Aorta (tissue), 5 donors: Measurements from ENCODE around the gene HNRNPL. TPM values are rescaled to one million over a fixed set of nuclear protein-coding genes. Genes with fewer than 3 reads are reported as not detected.
A peak's percentile ranks its signal among the peaks of the same experiment; 100 is the strongest.
"Not testable (repeated sequence)": the region's sequence is repeated elsewhere in the genome, so short reads cannot be mapped to it uniquely, and the experiment has no call there.

Source experiments
- ATAC-seq: fragments of 200-7000 bp; cut with Tn5 transposase; one replicate; pipeline ENCODE4 v1.9.1; 2022; ENCODE audit warnings: moderate library complexity; ENCODE audit not compliant: low FRiP score
- DNase-seq, 2 donors: peaks; one replicate each; pipeline ENCODE4 v3.0.0-alpha.2; 2020
- H3K27ac ChIP-seq, 2 donors: one replicate each; pipeline ENCODE4 v1.5.1; 2013; ENCODE audit warnings: low read length in 2 of 2, mild to moderate bottlenecking in 2 of 2, moderate library complexity in 2 of 2, control low read depth in 1 of 2, inconsistent platforms in 1 of 2, low read depth in 1 of 2
- H3K27me3 ChIP-seq, 2 donors: one replicate each; pipeline ENCODE4 v1.6.1; 2013; ENCODE audit warnings: control low read depth in 1 of 2, low read length in 1 of 2, mild to moderate bottlenecking in 1 of 2, moderate library complexity in 1 of 2; ENCODE audit not compliant: insufficient read depth in 2 of 2, control insufficient read depth in 1 of 2
- H3K36me3 ChIP-seq, 2 donors: one replicate each; pipeline ENCODE4 v1.6.1; 2013; ENCODE audit warnings: control low read depth in 1 of 2, low read length in 1 of 2, mild to moderate bottlenecking in 1 of 2; ENCODE audit not compliant: insufficient read depth in 2 of 2, control insufficient read depth in 1 of 2
- H3K4me1 ChIP-seq, 2 donors: one replicate each; pipeline ENCODE4 v1.6.1; 2013; ENCODE audit warnings: low read length in 2 of 2, control low read depth in 1 of 2, mild to moderate bottlenecking in 1 of 2, moderate library complexity in 1 of 2; ENCODE audit not compliant: insufficient read depth in 2 of 2, control insufficient read depth in 1 of 2
- H3K4me3 ChIP-seq, 2 donors: one replicate each; pipeline ENCODE4 v1.5.1; 2013; ENCODE audit warnings: low read length in 2 of 2, control low read depth in 1 of 2, mild to moderate bottlenecking in 1 of 2
- H3K9me3 ChIP-seq: one replicate; pipeline ENCODE4 v1.6.1; 2013; ENCODE audit warnings: mild to moderate bottlenecking, low read length; ENCODE audit not compliant: control insufficient read depth
- WGBS, 2 donors: extraction: QIAGEN DNeasy Blood & Tissue Kit; methylation state at CpG; one replicate each; pipeline ENCODE4 v1.1.7; 2013; 5-methylcytosine and 5-hydroxymethylcytosine counted together
- intact Hi-C, 2 donors: fragments of 100-400 bp; cut with DNase I; formaldehyde crosslinking; loops; one replicate each; pipeline versions ENCODE4 v1.14.2 to v1.15.0; 2022
- polyA plus RNA-seq, 2 donors: library from polyadenylated mRNA; stranded (reverse); fragments of 200-250 nt; gene quantifications; one replicate each; pipeline ENCODE4 v1.2.3, GENCODE V29; 2013
- total RNA-seq, 2 donors: library from RNA; stranded (reverse); fragmentation: NEBNext Ultra II Directional; extraction: Animal tissue kit (Norgen Biotek cat#: 25700); gene quantifications; one replicate each; pipeline ENCODE4 v1.2.1, GENCODE V29; 2021
- donor health status: healthy with polysubstance abuse.
- donor health status: Bipolar disorder and iron deficiency.
- donor health status: DM: no; HTN: no; CAD: no.
- donor health status: DM: no; HTN: no; CAD: no.
- donor health status: DM: yes; HTN: yes; CAD: no.

Gene HNRNPL
- total and polyA plus RNA-seq, 4 donors, result 83.3 to 220 (median 185) TPM

DNA sequence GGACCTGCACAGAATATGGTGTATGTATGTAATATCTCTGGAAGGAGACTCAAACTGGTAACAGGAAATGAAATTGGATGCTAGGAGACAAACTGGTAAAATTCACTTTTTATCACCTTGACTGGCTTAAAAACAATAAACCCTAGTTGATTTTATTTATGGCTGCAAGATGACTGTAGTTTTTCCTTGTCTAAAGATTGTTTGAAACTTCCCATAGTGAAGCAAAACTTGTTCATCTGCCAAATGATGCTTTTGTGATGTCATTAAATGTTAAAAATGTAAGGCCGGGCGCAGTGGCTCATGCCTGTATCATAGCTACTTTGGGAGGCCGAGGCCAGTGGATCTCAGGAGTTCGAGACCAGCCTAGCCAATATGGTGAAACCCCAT is 15.7 kb downstream of the HNRNPL start:
- peaks cover 11 to 20% of the 10 kb centered on the region in 2 donors for H3K36me3 ChIP-seq
- peaks cover 0 to 2% of the 10 kb centered on the region in 2 donors for H3K4me1 ChIP-seq

GRCh38 chr19:38833092-38833425 is 16.7 kb downstream of the HNRNPL start:
- peaks cover 9 to 14% of the 10 kb centered on the region in 2 donors for H3K36me3 ChIP-seq
- no peak overlapping the region for H3K4me3 ChIP-seq
- no peaks in the 10 kb centered on the region for H3K27me3 ChIP-seq
- 92 to 96% methylated on average over 7 of the region's 7 CpGs for WGBS, 2 donors
- H3K9me3 ChIP-seq, result no peaks in the 10 kb centered on the region
- ATAC-seq (no peak), DNase-seq (no peak)
- no peak overlapping the region for H3K27ac ChIP-seq
- H3K4me1 ChIP-seq, result peaks cover 0 to 2% of the 10 kb centered on the region in 2 donors
- intact Hi-C loops, result loop anchor here (5.0 to 10.0 kb wide), 2 partner anchors 101 to 178 kb away; no protein-coding TSS in a partner anchor

More for the DNA sequence above, 15.7 kb downstream of the HNRNPL start:
- no peak for DNase-seq
- H3K9me3 ChIP-seq, result no peaks in the 10 kb centered on the region
- no peak overlapping the region for H3K27ac ChIP-seq
- ATAC-seq, result no peak
- intact Hi-C loops, result loop anchor here (5.0 to 10.0 kb wide), 2 partner anchors 102 to 179 kb away; no protein-coding TSS in a partner anchor
- WGBS, 2 donors, result 93% methylated on average over 4 of the region's 4 CpGs
- H3K27me3 ChIP-seq, result no peaks in the 10 kb centered on the region
- H3K4me3 ChIP-seq, result no peak overlapping the region

- Histone ChIP-seq H3K27ac (peak overlapping the region in 1 of 2 donors; percentile 78), H3K9me3 (no peaks in the 10 kb centered on the region), H3K27me3 (no peaks in the 10 kb centered on the region), H3K36me3 (no peaks in the 10 kb centered on the region), H3K4me3 (peak overlapping the region; percentile 42 to 43), H3K4me1 (peaks cover 0 to 2% of the 10 kb centered on the region in 2 donors)
- ATAC-seq (peak; percentile 64), DNase-seq (peak; percentile 81 to 88)
- WGBS, 2 donors, result 2 to 5% methylated on average over 16 of the region's 16 CpGs
- intact Hi-C loops, result loop anchor here (5.0 to 10.0 kb wide), 2 partner anchors 99 to 176 kb away; no protein-coding TSS in a partner anchor
Observed at GRCh38 chr19:38831142-38831605, 18.6 kb downstream of the HNRNPL start.

DNA sequence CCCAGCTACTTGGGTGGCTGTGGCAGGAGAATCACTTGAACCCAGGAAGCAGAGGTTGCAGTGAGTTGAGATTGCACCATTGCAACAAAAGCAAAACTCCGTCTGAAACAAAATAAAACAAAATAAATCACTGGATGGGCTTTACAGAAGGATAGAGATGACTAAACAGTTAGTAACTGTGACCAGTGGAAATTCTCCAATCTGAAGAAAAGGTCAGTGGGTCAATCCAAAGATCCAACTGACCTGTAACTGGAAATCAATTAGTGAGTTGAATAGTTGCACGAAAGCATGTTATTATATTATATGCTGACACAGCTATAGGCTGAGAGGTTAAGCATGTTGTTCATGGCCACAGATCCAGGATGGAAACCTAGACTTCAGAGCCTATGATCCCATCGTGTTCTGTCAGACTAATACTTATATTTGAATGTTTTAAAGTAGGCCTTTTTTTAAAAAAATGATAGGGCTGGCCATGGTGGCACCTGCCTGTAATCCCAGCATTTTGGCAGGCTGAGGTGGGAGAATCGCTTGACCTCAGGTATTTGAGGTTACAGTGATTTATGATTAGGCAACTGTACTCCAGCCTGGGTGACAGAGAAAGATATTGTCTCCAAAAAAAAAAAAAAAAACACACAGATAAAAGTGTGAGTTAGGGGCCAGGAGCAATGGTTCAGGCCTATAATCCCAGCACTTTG is 19.6 kb downstream of the HNRNPL start:
- Histone ChIP-seq H3K27ac (no peak overlapping the region), H3K36me3 (no peaks in the 10 kb centered on the region), H3K4me3 (no peak overlapping the region)

DNA sequence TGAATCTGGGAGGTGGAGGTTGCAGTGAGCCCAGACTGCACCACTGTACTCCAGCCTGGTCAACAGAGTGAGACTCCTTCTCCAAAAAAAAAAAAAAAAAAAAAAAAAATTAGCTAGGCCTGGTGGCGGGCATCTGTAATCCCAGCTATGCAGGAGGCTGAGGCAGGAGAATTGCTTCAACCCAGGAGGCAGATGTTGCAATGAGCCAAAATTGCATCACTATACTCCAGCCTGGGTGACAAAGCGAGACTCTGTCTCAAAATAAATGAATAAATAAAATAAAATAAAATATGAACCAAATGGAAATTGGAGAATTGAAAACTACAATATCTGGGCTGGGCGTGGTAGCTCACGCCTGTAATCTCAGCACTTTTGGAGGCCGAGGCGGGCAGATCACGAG is 20.6 kb downstream of the HNRNPL start:
- H3K36me3 ChIP-seq, H3K4me3 ChIP-seq: not testable (repeated sequence)

More for the DNA sequence above, 19.6 kb downstream of the HNRNPL start:
- Histone ChIP-seq H3K9me3 (no peaks in the 10 kb centered on the region), H3K27me3 (no peaks in the 10 kb centered on the region), H3K4me1 (peaks cover 0 to 1% of the 10 kb centered on the region in 2 donors)
- ATAC-seq (no peak), DNase-seq (no peak)
- WGBS, 2 donors, result 71 to 72% methylated on average over 4 of the region's 4 CpGs
- intact Hi-C loops, result loop anchor here (5.0 to 10.0 kb wide), 2 partner anchors 98 to 175 kb away; no protein-coding TSS in a partner anchor

DNA sequence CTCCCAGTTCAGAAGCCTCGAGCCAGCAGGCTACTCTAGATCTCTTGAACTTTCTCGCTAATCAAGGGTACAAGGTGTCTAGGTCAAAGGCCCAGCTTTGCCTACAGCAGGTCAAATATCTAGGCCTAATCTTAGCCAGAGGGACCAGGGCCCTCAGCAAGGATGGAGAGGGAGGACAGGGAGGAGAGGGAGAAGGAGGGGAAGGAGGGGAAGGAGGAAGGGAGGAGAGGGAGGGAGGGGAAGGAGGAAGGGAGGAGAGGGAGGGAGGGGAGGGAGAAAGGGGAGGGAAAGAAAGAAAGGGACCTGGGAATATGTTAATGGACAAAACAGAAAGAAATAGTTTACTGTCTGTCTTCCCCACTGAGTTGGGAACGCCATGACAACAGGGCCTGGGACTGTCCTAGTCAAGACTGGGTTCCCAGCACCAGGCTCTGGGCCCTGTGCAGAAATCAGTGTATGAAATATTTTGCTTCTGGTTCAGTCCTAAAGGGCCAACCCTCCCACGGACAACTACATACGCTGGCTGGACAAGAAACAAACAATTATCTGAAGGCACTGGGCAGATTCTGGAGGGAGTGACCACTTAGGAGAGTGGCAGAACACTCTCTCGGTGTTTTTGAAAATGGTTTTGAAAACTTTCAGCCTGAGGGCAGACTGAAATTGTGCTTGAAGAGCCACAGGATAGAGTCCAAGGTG is 22.8 kb downstream of the HNRNPL start:
- ATAC-seq, result no peak
- WGBS, 2 donors, result 81 to 83% methylated on average over 6 of the region's 6 CpGs
- no peak for DNase-seq
- Histone ChIP-seq H3K27ac (no peak overlapping the region), H3K4me3 (no peak overlapping the region), H3K27me3 (no peaks in the 10 kb centered on the region), H3K36me3 (no peaks in the 10 kb centered on the region), H3K4me1 (no peaks in the 10 kb centered on the region), H3K9me3 (no peaks in the 10 kb centered on the region)
- intact Hi-C loops, result no loop called here

More for the DNA sequence above, 20.6 kb downstream of the HNRNPL start:
- H3K27ac ChIP-seq, ATAC-seq, H3K4me1 ChIP-seq, DNase-seq, H3K27me3 ChIP-seq, H3K9me3 ChIP-seq, intact Hi-C loops: not testable (repeated sequence)
- 93 to 95% methylated on average over 7 of the region's 7 CpGs for whole genome bisulfite sequencing, 2 donors

DNA sequence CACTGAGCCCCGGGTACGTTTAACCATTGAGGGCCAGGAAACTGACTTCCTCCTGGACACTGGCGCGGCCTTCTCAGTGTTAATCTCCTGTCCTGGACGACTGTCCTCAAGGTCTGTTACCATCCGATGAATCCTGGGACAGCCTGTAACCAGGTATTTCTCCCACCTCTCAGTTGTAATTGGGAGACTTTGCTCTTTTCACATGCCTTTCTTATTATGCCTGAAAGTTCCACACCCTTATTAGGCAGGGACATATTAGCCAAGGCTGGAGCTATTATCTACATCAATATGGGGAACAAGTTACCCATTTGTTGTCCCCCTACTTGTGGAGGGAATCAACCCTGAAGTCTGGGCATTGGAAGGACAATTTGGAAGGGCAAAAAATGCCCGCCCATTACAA is 23.9 kb downstream of the HNRNPL start:
- H3K36me3 ChIP-seq, H3K27ac ChIP-seq, H3K27me3 ChIP-seq, ATAC-seq, H3K4me1 ChIP-seq, H3K4me3 ChIP-seq, DNase-seq, H3K9me3 ChIP-seq, intact Hi-C loops: not testable (repeated sequence)
- WGBS, 2 donors, result 82 to 89% methylated on average over 7 of the region's 7 CpGs

- H3K36me3 ChIP-seq, result not testable (repeated sequence)
Observed at GRCh38 chr19:38821230-38821825, 28.5 kb downstream of the HNRNPL start.

More at GRCh38 chr19:38821230-38821825, 28.5 kb downstream of the HNRNPL start:
- DNase-seq, ATAC-seq, H3K4me1 ChIP-seq, intact Hi-C loops, H3K4me3 ChIP-seq, H3K9me3 ChIP-seq, H3K27ac ChIP-seq, H3K27me3 ChIP-seq: not testable (repeated sequence)
- WGBS, 2 donors, result 98% methylated on average over 23 to 29 of the region's 29 CpGs
